Neural progenitor cell (in vitro differentiated cells): ENCODE measurements around the gene LMOD2.

Experiments
- CTCF ChIP-seq: fragments of 200-600 bp; sonication (generic); IDR thresholded peaks from 2 replicates; pipeline ENCODE4 v1.5.1; 2017; ENCODE audit warnings: antibody characterized with exemption, mild to moderate bottlenecking
- EZH2 ChIP-seq: fragments of 200-600 bp; sonication (generic); IDR thresholded peaks from 2 replicates; pipeline ENCODE4 v1.6.1; 2017; ENCODE audit warnings: antibody characterized with exemption, mild to moderate bottlenecking, moderate library complexity
- EZH2phosphoT487 ChIP-seq: fragments of 200-600 bp; sonication (generic); IDR thresholded peaks from 2 replicates; pipeline ENCODE4 v1.6.1; 2017; ENCODE audit warnings: antibody characterized with exemption

GRCh38 chr7:123647106-123647730 lies 8.4 kb upstream of the LMOD2 start:
- no peak for TF ChIP-seq CTCF
- TF ChIP-seq EZH2, result no peak
- TF ChIP-seq EZH2phosphoT487, result no peak
